ENCODE measurements around the gene SDHAF3.
"Not testable (repeated sequence)": the region's sequence is repeated elsewhere in the genome, so short reads cannot be mapped to it uniquely, and the experiment has no call there.

Gene SDHAF3

GRCh38 chr7:97126483-97127171, 9.1 kb downstream of the SDHAF3 start:
- DNase-seq: peak; percentile 69

GRCh38 chr7:97128736-97129135, 11.2 kb downstream of the SDHAF3 start:
- DNase-seq: no peak

GRCh38 chr7:97130417-97131139, 13.1 kb downstream of the SDHAF3 start:
- no peak for DNase-seq

- DNase-seq: no peak
These were observed 15.7 kb downstream of the SDHAF3 start for GRCh38 chr7:97133159-97133558.

- no peak for DNase-seq
These were observed 21.3 kb downstream of the SDHAF3 start for GRCh38 chr7:97138830-97139229.

GRCh38 chr7:97145068-97145467, 27.6 kb downstream of the SDHAF3 start:
- DNase-seq: peak; percentile 62

- no peak for DNase-seq
These were observed 32.3 kb downstream of the SDHAF3 start for GRCh38 chr7:97149843-97150242.

- DNase-seq: no peak
These were observed 38.5 kb downstream of the SDHAF3 start for GRCh38 chr7:97155897-97156418.

- not testable (repeated sequence) for DNase-seq
These were observed 42.5 kb downstream of the SDHAF3 start for GRCh38 chr7:97159984-97160383.

- DNase-seq: not testable (repeated sequence)
These were observed 44.1 kb downstream of the SDHAF3 start for GRCh38 chr7:97161609-97162008.

- no peak for DNase-seq
These were observed 48.8 kb downstream of the SDHAF3 start for GRCh38 chr7:97166308-97166707.

GRCh38 chr7:97167176-97167575, 49.7 kb downstream of the SDHAF3 start:
- DNase-seq: no peak

GRCh38 chr7:97167749-97168148, 50.3 kb downstream of the SDHAF3 start:
- DNase-seq: no peak

GRCh38 chr7:97174303-97174702, 56.8 kb downstream of the SDHAF3 start:
- DNase-seq: no peak

GRCh38 chr7:97179454-97180104, 62.1 kb downstream of the SDHAF3 start:
- peak; percentile 59 for DNase-seq

GRCh38 chr7:97187067-97187466, 69.6 kb downstream of the SDHAF3 start:
- no peak for DNase-seq

GRCh38 chr7:97196174-97196573, 78.7 kb downstream of the SDHAF3 start:
- DNase-seq: not testable (repeated sequence)

GRCh38 chr7:97198596-97198995, 81.1 kb downstream of the SDHAF3 start:
- DNase-seq: no peak

GRCh38 chr7:97200018-97200417, 82.5 kb downstream of the SDHAF3 start:
- DNase-seq: no peak

- DNase-seq: no peak
These were observed 86.5 kb downstream of the SDHAF3 start for GRCh38 chr7:97203957-97204356.

- DNase-seq: no peak
These were observed 87.3 kb downstream of the SDHAF3 start for GRCh38 chr7:97204821-97205220.

- no peak for DNase-seq
These were observed 98.1 kb downstream of the SDHAF3 start for GRCh38 chr7:97215556-97215955.

GRCh38 chr7:97218767-97219166, 101.3 kb downstream of the SDHAF3 start:
- DNase-seq: no peak

- no peak for DNase-seq
These were observed 101.7 kb downstream of the SDHAF3 start for GRCh38 chr7:97219237-97219636.

Measured in NCI-H2227 treated with DMSO at 0.1 percent for 48 hours (cell line).